Esophagus mucosa (tissue), 1 donor: ENCODE results near the gene ERICH2. TPM values are rescaled to one million over a fixed set of nuclear protein-coding genes. Genes with fewer than 3 reads are reported as not detected.
"Not testable (repeated sequence)": the region's sequence is repeated elsewhere in the genome, so short reads cannot be mapped to it uniquely, and the experiment has no call there.

Experiments used
- ATAC-seq: fragments of 200-7000 bp; cut with Tn5 transposase; one replicate; pipeline ENCODE4 v1.9.1; 2020
- total RNA-seq: library from RNA; stranded (reverse); gene quantifications from one replicate; pipeline ENCODE4 v1.2.4, GENCODE V29; 2023
- donor health status: DM: yes; HTN: yes; CAD: no.

ERICH2 gene
- total RNA-seq: not detected

- ATAC-seq: peak; percentile 45
These were observed at the start of gene ERICH2 for GRCh38 chr2:170770008-170770605. TSS of gene ERICH2 (plus strand) at chr2:170770378. CDS start at chr2:170770682, 304 bp downstream.

GRCh38 chr2:170721678-170722077, 48.5 kb upstream of the ERICH2 start:
- no peak for ATAC-seq

- no peak for ATAC-seq
These were observed 47.9 kb upstream of the ERICH2 start for GRCh38 chr2:170722301-170722700.

- no peak for ATAC-seq
These were observed 46.7 kb upstream of the ERICH2 start for GRCh38 chr2:170723446-170723958.

- no peak for ATAC-seq
These were observed 36.2 kb upstream of the ERICH2 start for GRCh38 chr2:170733798-170734600.

GRCh38 chr2:170734601-170735000, 35.6 kb upstream of the ERICH2 start:
- not testable (repeated sequence) for ATAC-seq

GRCh38 chr2:170736628-170737027, 33.5 kb upstream of the ERICH2 start:
- no peak for ATAC-seq

- ATAC-seq: no peak
These were observed 32.8 kb upstream of the ERICH2 start for GRCh38 chr2:170737406-170737805.

- ATAC-seq: no peak
These were observed 32.4 kb upstream of the ERICH2 start for GRCh38 chr2:170737821-170738220.

- ATAC-seq: peak; percentile 73
These were observed 31.1 kb upstream of the ERICH2 start for GRCh38 chr2:170739048-170739447.

- no peak for ATAC-seq
These were observed 30.6 kb upstream of the ERICH2 start for GRCh38 chr2:170739507-170740046.

- ATAC-seq: no peak
These were observed 29.5 kb upstream of the ERICH2 start for GRCh38 chr2:170740660-170741059.

GRCh38 chr2:170742000-170742399, 28.2 kb upstream of the ERICH2 start:
- ATAC-seq: no peak

GRCh38 chr2:170742896-170743529, 27.2 kb upstream of the ERICH2 start:
- no peak for ATAC-seq

GRCh38 chr2:170743530-170744239, 26.5 kb upstream of the ERICH2 start:
- no peak for ATAC-seq

- no peak for ATAC-seq
These were observed 25.8 kb upstream of the ERICH2 start for GRCh38 chr2:170744248-170745002.

GRCh38 chr2:170745305-170745704, 24.9 kb upstream of the ERICH2 start:
- no peak for ATAC-seq

GRCh38 chr2:170747921-170748320, 22.3 kb upstream of the ERICH2 start:
- ATAC-seq: peak; percentile 95

GRCh38 chr2:170751555-170751954, 18.6 kb upstream of the ERICH2 start:
- peak; percentile 44 for ATAC-seq

GRCh38 chr2:170761572-170761971, 8.6 kb upstream of the ERICH2 start:
- ATAC-seq: no peak

GRCh38 chr2:170762760-170763159, 7.4 kb upstream of the ERICH2 start:
- ATAC-seq: no peak

- ATAC-seq: no peak
These were observed 6.9 kb upstream of the ERICH2 start for GRCh38 chr2:170763232-170763631.
